HG03575 (cell line): ENCODE data around the gene TMEM178B.
"Not testable (repeated sequence)": the region's sequence is repeated elsewhere in the genome, so short reads cannot be mapped to it uniquely, and the experiment has no call there.

Source experiments
- ATAC-seq: cut with Tn5 transposase; IDR thresholded peaks from one replicate; pipeline ENCODE4 v1.9.1; 2021; ENCODE audit not compliant: unreplicated experiment, insufficient number of reproducible peaks, low FRiP score; ENCODE audit errors: extremely low read depth

TMEM178B gene

DNA sequence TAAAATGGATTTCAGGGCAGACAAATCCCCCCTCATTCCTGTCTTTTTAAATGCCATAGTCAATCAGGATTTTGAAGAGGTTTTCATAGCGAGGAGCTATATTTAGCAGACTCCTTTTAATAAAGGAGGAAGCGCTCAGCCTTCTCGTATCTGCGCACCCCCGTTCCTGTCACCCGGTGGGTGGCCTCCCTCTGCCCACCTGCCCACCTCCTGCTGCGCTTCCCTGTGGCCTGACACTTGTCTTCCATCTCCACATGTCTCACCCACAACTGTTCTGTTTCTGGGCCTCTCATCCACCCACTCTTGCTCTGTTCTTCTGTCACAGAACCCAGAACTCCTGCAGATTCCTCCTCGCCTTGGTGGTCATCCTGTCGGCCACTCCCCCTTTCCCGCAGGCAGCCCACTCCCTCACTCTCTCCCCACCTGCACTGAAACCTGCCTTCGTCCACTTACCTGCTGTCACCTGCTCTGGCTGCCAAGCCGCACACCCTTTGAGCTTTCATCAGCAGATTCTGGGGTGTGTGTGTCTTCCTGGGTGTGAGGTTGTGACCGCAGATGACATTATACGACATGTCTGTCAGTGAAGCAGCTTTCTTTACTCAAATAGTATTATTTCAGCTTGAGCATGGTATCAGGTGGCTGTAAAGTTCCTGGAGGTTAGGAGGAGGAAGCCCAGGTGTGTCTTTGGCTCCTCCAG, 313.8 kb downstream of the TMEM178B start:
- no peak for ATAC-seq

DNA sequence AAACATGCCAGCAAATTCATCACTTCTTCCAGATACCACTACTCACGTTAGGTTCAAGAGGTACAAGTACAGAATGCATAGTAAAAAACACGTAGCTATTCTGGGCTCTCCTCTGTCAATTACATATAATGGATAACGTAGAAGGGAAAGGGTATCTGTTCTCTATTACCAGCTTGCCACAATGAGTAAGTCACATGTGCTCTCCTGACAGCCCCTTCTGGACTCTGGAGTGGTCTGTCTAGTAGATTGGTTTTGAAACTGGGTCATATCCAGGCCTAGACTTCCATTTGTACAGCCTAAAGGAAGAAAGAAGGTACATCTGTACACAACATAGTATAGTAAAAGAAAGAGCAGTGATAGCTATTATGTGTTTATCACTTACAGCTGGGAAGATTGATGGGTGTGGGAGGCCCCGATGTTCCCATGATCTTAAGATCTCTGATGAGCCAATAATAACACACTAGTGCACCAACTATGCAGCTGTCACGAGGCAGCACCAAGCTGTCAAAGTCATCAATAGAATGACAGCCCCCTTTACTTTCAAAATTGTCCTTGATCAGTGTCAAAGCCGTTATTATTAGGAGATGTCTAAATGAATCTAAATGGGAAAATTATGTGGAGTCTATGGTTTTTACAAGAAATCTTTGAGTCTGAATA, 315.4 kb downstream of the TMEM178B start:
- no peak for ATAC-seq

DNA sequence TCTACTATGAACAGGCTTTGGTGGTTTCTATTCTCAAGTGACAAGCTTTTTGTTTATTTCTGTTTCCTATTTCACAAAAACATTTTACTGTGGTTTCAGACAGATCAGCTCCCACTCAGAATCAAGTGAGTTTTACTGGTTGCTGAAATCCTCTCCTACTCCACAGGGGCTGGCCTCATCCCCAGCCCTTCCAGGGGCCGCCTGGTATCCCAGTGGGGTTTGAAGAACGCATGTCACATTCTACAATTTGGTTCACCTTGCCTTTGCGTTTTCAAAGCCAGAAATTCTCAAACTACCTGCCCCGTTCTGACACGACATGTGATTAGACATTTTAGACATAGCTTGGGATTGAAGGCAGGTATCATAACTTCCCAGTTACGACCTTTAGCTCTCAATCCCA, 316.5 kb downstream of the TMEM178B start:
- ATAC-seq = no peak

DNA sequence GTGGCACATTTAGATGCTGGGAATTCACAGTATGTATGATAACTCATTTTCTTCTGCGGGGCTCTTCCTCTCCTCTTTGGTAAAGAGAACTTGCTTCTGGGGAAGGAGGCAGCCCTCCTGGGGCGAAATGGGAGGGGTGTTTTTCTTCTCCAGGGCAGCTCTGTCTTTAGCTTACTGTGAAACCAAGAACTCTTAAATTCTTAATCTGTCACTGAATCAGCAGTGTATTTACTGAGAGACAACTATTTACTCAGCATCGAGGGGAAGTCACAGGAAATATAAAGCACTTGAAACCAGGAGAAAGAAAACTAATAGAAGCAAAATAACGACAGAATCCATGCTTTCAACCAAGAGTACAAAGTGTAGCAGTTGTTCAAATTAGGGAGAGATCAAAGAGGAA, 319.2 kb downstream of the TMEM178B start:
- no peak for ATAC-seq

DNA sequence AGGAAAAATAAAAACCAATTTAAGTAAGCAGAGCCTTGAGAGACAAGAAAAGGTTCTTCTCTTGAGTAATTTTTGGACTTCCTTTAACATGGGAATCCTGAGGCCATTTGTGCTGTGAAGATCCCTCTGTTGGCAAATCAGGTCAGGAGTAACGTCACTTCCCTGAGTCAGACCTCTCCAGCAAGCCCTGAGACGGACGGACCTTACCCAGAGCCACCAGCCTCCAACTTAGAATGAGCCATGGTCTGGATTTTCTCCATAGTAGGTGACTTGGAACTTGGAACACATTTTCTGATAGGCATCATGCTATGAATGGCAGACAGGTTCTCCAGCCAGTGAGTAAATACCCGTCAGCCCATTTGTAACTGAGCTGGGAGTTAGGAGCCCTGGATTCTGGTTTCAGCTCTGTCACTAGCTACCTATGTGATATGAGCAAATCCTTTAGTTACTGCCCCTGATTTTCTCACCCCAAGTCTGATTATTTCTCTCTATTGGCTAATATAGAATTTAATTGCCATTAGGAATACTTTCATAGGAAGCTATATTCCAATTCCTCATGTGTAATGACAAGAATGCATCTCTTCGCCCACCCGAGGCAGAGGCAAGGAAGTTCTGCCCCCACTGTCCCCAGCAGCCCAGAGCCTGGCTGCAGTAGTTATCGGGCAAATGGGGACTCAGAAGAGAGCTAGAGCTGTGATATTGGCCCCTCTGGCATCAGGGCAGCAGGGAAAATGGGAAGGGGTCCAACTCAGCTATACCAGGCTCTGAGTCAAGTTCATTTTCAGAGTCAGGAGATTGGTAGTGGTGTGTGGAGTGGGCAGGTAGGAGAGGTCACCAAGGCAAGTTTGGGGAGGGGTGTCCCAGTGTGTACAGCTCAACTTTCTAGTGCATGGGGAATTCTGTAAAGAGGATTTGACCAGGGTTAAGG, 323.6 kb downstream of the TMEM178B start:
- ATAC-seq = no peak

DNA sequence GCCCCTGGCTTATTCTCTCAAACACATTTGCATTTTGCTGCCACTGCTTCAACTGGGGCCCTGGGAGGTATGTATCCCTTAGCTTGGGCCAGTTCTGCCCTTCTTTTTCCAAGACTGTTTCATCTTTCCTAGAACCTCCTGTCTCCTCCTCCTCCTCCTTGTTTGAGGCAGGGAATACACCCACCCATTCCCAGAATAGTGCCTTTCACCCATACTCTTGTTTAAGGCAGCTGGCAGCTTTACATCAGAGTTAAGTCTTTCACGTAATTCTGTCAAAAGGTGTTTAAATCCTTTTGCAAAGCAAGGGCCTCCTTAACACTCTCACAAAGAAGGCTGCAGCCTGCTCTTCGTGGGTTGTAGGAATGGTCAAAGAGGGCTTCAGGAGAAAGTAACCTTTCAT, 326.5 kb downstream of the TMEM178B start:
- no peak for ATAC-seq

DNA sequence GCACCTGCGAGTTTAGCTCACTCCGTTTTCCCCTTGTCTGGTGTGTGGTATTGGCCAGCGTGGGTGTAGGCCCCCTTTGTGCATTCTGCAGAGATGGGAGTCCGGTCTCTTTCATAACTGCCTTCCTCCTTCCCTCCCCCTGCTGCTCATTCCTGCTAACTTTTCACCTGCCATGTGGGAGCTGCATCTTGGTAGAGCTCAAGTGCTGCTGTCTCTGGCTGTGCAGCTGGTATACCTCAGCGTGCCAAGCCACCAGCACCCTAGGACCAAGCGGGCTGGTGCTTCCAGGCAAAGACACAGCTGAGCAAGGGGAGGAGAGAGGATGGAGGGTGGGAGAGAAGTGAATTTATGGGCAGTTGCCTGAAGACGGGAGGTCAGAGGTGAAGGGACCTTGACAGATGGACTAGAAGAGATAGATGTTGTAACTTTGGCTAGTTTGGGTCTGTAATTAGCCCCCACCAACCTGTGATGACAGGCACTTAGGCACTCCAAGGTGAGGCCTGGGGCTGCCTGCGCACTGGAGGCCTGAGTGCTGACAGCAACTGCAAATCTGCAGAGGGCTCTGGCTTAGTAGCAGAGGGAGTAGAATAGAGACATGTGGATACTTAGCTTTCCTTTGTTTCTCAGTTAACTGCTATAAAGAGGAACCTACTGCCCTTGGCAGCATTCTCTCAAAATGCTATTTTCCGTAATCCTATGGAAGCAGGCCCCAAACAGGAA, 328.6 kb downstream of the TMEM178B start:
- no peak for ATAC-seq

DNA sequence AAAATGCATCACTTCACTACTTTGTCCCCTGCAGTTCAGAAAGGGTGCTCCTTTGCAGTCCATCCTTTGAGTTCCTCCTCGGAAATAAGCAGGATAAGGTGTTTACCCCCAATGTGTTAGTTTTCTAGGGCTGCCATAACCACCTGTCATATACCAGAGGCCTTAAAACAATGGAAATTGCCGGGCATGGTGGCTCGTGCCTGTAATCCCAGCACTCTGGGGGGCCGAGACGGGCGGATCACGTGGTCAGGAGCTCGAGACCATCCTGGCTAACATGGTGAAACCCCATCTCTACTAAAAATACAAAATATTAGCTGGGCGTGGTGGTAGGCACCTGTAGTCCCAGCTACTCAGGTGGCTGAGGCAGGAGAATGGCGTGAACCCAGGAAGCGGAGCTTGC, 330.0 kb downstream of the TMEM178B start:
- not testable (repeated sequence) for ATAC-seq

DNA sequence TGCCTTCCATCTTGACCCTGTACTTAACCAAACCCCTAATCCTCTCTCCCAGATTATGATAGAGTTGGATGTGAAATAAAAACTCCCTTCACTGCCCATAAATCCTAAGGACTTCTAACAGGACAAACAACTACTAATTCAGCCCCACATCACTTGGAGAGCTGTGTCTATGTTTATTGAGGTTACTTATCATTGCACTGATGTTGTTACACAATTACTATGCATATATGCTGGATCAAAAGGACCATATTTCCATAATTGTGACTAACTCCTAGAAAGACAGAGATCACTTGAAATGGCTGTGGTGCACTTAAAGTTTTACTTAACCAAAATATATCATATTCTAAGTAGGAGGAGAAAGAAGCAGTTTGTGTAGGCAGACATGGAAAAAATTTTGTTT, 332.5 kb downstream of the TMEM178B start:
- no peak for ATAC-seq

DNA sequence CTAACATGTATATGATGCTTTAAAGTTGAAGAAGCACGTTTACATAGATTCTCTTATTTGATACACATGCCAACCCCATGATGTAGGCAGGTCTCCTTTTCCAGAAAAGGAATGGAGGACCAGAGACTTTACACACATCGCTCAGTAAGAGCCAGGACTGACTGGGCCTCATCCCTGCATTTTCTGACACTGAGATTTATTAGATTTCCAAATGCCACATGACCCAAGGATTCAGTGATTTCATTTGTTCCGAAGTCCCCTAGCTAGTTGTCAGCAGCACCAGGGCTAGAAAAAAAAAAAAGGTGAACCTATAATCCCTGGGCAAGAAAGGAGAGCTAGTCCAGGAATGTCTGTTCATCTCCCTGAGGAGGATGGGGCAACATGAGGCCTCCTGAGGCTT, 334.0 kb downstream of the TMEM178B start:
- no peak for ATAC-seq

DNA sequence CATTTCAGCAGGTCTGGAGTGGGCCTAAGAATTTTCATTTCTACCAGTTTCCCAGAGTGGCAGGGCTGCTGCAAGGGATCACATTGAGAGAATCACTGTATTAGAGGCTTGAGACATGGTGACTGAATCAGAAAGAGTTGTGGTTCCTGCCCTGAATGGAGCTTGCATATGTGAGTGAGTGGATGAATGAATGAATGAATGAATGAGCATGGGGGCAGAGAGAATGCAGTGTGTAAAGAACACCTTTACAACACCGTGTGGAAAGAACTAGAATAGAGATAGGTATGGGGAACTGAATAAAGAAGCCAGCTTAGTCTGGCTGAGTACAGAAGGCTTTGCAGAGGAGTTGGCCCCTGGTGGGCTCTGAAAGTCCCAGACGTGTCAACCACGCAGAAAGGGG, 334.6 kb downstream of the TMEM178B start:
- ATAC-seq = no peak

DNA sequence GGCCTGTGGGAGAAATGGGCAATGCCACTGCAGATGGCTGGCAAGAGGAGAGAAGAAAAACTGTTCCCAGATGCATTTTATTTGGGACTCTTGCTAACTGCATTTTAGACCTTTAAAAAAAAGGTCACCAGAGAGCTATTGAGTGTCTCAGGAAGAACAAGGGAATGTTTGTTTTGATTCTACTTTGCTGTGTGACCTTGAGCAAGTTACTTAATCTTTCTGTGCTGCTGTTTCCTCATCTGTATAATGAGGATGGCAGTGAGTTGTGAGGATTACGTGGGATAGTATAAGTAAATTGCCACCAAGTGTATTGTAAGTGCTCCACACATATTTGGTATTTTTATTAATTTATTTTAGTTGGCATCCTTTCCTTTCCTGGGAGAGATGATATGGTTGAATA, 335.4 kb downstream of the TMEM178B start:
- ATAC-seq = no peak

DNA sequence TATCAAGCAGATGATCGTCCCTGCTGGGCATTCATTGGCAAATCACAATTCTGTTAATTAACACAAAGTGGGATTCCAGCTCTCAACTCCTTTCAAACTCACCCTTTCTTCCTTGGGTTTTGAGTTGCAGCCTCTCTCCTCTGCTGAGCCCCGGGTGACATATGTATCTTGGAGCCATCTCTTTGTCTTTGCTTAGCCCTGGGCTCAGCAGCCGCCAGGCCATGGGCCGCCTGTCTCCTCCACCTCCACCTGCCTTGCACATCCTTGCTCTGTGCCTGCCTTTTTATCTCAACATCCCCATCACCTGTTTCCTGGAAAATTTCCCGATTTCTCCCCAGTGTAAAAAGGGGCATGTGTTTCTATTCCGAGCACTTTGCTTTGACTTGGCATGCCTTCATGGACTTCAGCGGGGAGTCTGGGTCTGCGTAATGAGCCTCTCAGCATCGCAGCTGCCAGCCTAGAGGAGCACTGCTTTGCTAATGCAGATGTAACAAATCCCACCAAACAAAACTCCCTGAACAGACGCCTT, 336.0 kb downstream of the TMEM178B start:
- ATAC-seq = no peak

DNA sequence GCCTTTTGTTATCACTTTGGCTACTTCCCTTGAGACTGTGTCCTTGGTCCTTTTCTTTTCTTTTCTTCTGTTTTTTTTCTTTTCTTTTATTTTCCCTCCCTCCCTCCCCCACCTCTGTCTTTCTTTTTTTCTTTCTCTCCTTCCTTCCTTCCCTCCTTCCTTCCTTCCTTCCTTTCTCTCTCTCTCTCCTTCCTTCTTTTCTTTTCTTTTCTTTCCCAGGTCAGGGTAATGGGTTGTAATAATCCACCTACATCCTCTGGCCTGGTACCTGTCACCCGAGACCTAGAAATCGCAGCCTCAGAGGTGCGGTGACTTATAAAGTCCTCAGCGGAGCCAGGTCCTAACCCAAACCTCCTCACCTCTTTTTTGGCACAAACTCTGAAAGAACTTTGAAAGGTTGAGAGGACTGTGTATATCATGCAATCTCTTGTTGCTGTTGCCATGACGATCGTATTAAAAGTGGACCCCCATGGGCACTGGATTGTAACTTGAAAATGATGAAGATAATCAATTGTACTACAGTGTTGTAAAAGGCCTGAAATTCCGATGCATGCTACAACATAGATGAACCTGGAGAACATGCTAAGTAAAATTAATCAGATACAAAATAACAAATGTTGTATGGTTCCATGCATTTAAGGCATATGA, 336.6 kb downstream of the TMEM178B start:
- no peak for ATAC-seq

DNA sequence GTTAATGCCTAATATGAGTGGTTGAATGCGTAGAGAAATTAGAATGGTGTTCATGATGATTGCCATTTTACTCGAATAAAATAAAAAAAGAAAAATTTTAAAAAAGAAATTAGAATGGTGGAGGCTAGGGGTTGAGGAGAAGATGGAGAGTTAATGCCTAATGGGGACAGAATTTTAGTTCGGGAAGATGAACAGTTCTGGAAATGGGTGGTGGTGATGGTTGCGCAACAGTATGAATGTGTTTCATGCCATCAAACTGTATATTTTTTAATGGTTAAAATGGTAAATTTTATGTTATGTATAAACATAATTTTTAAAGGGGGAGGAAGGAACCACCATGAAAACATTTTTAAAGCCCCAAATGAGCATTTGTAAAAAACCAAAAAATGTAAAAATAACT, 337.3 kb downstream of the TMEM178B start:
- no peak for ATAC-seq

DNA sequence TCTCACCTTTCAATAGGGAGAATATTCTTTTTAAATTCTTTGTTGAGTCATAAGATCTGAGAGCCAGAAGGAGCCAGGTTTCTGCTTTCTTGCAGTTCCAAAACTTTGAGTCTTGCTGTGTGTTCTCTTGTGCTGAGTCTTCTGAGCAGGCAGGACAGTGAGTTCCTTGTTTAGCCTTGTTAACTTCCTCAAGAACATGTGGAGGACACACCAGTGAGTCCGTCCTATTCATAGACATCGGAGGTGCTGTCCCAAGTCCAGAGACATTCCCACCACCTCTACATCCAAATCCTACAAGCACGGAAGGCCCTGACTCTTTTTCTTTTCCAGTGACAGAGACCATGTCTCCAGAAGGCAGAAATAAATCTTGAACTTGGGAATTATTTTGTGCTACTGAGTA, 342.1 kb downstream of the TMEM178B start:
- ATAC-seq = no peak

DNA sequence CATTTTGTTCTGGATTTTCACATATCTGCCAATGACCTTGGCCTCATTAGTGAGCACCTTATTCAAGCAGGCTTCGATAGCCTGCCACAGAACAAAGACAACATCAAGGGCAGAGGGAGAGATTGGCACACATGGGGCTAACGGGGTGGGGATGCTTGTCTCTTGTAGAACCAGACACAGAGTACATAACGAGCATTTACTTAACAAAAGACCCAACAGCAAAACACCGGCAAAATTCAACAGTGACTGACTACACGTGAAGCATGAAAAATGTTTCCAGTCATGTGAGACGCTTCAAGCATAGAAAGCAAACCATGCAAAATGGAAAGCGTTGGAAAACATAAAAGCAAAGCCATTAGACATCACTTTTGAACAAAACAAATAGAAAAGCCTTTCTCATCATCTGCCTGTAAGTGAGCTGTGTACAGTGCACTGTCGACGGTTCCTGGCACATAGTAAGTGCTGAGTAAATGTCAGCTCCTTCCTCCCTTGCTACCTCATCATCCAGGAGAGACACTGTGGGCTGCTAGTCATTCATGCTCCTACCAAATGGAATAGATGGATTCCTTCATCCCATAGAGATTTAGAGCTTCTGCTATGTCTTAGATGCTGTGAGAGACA, 342.9 kb downstream of the TMEM178B start:
- ATAC-seq = no peak

DNA sequence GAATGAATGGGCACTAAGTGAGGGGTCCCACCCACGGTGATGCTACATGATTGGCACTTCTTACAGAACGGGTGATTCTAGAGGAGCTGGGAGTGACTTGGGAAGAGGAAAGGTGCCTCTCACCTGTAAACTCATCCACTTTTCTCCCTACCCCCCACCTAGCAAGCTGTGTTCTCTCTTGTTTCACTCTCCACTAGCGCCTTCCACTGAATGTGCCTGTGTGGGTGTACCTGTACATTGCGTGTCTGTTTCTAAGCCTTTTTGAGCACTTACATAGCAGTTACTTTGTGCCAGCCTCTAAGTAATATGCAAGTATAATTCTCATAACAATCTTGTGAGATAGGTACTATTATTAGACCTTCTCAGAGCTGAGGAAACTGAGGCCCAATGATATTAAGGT, 343.6 kb downstream of the TMEM178B start:
- ATAC-seq = no peak
